H1 (cell line): ENCODE measurements around the gene CFAP58.

Experiments
- SUZ12 ChIP-seq: fragments of 200-600 bp; sonication (generic); IDR thresholded peaks from 2 replicates; pipeline ENCODE4 v1.6.1; 2012; ENCODE audit warnings: mild to moderate bottlenecking, inconsistent platforms, low read length, moderate library complexity, mixed read lengths
- YY1 ChIP-seq: IDR thresholded peaks from 2 replicates; pipeline ENCODE4 v1.6.1; 2011; ENCODE audit warnings: low read depth, mild to moderate bottlenecking, low read length

DNA sequence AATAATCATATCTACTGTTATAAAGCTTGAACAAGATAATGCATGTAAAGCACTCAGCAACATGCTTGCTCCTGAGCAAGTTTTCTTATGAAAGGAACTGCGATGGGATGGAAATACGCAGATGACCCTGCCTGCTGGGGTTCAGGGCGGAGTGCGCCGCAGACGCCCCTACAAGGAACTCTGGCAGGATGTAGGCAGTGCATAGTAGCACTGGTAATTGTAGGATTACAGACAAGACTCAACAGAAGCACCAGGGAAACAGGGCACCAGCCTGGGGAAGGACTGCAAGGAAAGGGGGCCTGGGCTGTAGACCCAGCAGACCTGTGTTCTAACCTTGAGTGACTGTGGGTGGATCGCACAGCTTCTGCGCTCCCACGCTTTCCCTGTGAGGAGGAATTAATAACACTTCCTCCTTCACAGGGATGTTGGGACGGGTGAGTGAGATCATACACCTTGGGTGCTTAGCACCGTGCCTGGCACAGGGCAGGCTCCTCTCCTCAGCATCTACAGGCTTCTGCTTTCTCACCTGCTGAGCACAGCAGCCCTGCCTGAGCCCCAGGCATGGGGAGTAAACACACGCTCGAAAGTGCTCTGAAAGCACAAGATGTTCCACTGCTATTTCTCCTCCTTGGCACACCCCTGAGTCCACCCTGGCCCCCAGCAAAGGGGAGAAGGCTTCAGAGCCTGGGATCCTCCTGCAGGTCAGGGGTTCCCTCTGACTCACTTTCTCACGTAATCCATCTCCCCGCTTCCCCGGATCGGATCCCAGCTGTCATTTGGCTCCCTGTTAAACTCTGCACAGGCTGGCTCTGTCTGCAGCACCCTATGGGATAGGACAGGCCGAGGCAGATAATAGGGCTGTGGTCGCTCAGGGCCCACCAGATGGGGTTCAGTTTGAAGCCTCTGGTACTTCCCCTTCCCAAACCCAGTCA, 34.6 kb upstream of the CFAP58 start:
- TF ChIP-seq YY1: no peak
- no peak for TF ChIP-seq SUZ12
